Measurements from ENCODE around the gene DMAP1. TPM values are rescaled to one million over a fixed set of nuclear protein-coding genes. Genes with fewer than 3 reads are reported as not detected.

DMAP1 gene
- total and polyA plus RNA-seq, 4 donors = 26.5 to 41.1 (median 35.1) TPM

DNA sequence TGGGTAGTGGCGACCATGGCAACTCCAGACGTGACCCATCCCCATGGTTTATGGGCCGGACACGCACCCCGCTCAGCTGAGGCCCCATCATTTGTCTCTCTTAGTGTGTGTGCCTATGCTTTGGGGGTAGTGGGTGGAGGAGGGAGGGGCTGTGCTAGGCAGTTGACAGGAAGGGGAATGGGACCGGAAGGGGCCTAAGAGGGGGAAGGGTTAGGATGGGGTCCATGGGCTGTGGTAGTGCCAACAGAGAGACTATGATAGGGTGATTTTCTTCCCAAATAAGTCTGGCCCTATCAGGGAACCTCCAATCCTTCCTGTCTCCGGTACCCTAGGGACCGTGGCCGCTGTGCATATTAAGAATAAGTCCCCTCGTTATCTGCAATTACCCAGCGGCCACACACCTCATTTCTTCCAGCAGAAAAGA is 9.9 kb downstream of the DMAP1 start:
- Histone ChIP-seq H3K27ac (ENCODE audit: low read depth in 1 of 2, low read length in 1 of 2) (no peak overlapping the region), H3K9me3 (ENCODE audit: control insufficient read depth in 4 of 4, insufficient read depth in 3 of 4, low read length in 3 of 4) (no peaks in the 10 kb centered on the region), H3K4me1 (ENCODE audit: control insufficient read depth in 5 of 5, insufficient read depth in 5 of 5, low read length in 5 of 5) (no peaks in the 10 kb centered on the region), H3K9ac (ENCODE audit: insufficient read depth in 1 of 2, low read length in 2 of 2) (no peak overlapping the region), H3K36me3 (ENCODE audit: control insufficient read depth in 4 of 4, insufficient read depth in 4 of 4, low read length in 4 of 4) (peaks cover 10 to 39% (median 20%) of the 10 kb centered on the region in 4 donors), H3K4me3 (no peak overlapping the region), H3K27me3 (ENCODE audit: control insufficient read depth in 3 of 3, insufficient read depth in 3 of 3, low read length in 2 of 3) (no peaks in the 10 kb centered on the region)
- WGBS, 2 donors = 30 to 75% methylated on average over 11 of the region's 11 CpGs
- DNase-seq = no peak
- TF ChIP-seq CTCF (IDR thresholded peaks at IDR 0.05; ENCODE audit: control extremely low read depth, extremely low read depth) = no peak
- no peak for ATAC-seq (ENCODE audit: insufficient read depth, low FRiP score)

- Histone ChIP-seq H3K4me1 (ENCODE audit: control insufficient read depth in 5 of 5, insufficient read depth in 5 of 5, low read length in 5 of 5) (no peaks in the 10 kb centered on the region), H3K27me3 (ENCODE audit: control insufficient read depth in 3 of 3, insufficient read depth in 3 of 3, low read length in 2 of 3) (no peaks in the 10 kb centered on the region), H3K27ac (ENCODE audit: low read depth in 1 of 2, low read length in 1 of 2) (no peak overlapping the region), H3K9me3 (ENCODE audit: control insufficient read depth in 4 of 4, insufficient read depth in 3 of 4, low read length in 3 of 4) (no peaks in the 10 kb centered on the region), H3K4me3 (no peak overlapping the region), H3K9ac (ENCODE audit: insufficient read depth in 1 of 2, low read length in 2 of 2) (no peak overlapping the region), H3K36me3 (ENCODE audit: control insufficient read depth in 4 of 4, insufficient read depth in 4 of 4, low read length in 4 of 4) (peaks cover 2 to 15% (median 6%) of the 10 kb centered on the region in 4 donors)
- WGBS, 2 donors = 96 to 100% methylated on average over 2 of the region's 2 CpGs
- no peak for TF ChIP-seq CTCF (IDR thresholded peaks at IDR 0.05; ENCODE audit: control extremely low read depth, extremely low read depth)
- ATAC-seq (ENCODE audit: insufficient read depth, low FRiP score) (no peak), DNase-seq (no peak)
These were observed 12.5 kb downstream of the DMAP1 start for GRCh38 chr1:44225761-44226160.

GRCh38 chr1:44227211-44227610 is 13.9 kb downstream of the DMAP1 start:
- Histone ChIP-seq H3K4me1 (ENCODE audit: control insufficient read depth in 5 of 5, insufficient read depth in 5 of 5, low read length in 5 of 5) (no peaks in the 10 kb centered on the region), H3K9ac (ENCODE audit: insufficient read depth in 1 of 2, low read length in 2 of 2) (no peak overlapping the region), H3K27ac (ENCODE audit: low read depth in 1 of 2, low read length in 1 of 2) (no peak overlapping the region), H3K4me3 (no peak overlapping the region), H3K27me3 (ENCODE audit: control insufficient read depth in 3 of 3, insufficient read depth in 3 of 3, low read length in 2 of 3) (no peaks in the 10 kb centered on the region), H3K36me3 (ENCODE audit: control insufficient read depth in 4 of 4, insufficient read depth in 4 of 4, low read length in 4 of 4) (peaks cover 0 to 4% (median 0%) of the 10 kb centered on the region in 4 donors), H3K9me3 (ENCODE audit: control insufficient read depth in 4 of 4, insufficient read depth in 3 of 4, low read length in 3 of 4) (no peaks in the 10 kb centered on the region)
- DNase-seq = no peak
- 44 to 60% methylated on average over 1 of the region's 1 CpG for WGBS, 2 donors
- TF ChIP-seq CTCF (IDR thresholded peaks at IDR 0.05; ENCODE audit: control extremely low read depth, extremely low read depth) = no peak
- ATAC-seq (ENCODE audit: insufficient read depth, low FRiP score) = no peak

- no peak for TF ChIP-seq CTCF (IDR thresholded peaks at IDR 0.05; ENCODE audit: control extremely low read depth, extremely low read depth)
- ATAC-seq (ENCODE audit: insufficient read depth, low FRiP score) (no peak), DNase-seq (no peak)
- Histone ChIP-seq H3K9ac (ENCODE audit: insufficient read depth in 1 of 2, low read length in 2 of 2) (no peak overlapping the region), H3K4me3 (no peak overlapping the region), H3K9me3 (ENCODE audit: control insufficient read depth in 4 of 4, insufficient read depth in 3 of 4, low read length in 3 of 4) (no peaks in the 10 kb centered on the region), H3K36me3 (ENCODE audit: control insufficient read depth in 4 of 4, insufficient read depth in 4 of 4, low read length in 4 of 4) (peaks cover 0 to 4% (median 0%) of the 10 kb centered on the region in 4 donors), H3K27ac (ENCODE audit: low read depth in 1 of 2, low read length in 1 of 2) (no peak overlapping the region), H3K4me1 (ENCODE audit: control insufficient read depth in 5 of 5, insufficient read depth in 5 of 5, low read length in 5 of 5) (no peaks in the 10 kb centered on the region), H3K27me3 (ENCODE audit: control insufficient read depth in 3 of 3, insufficient read depth in 3 of 3, low read length in 2 of 3) (no peaks in the 10 kb centered on the region)
- 95 to 97% methylated on average over 13 of the region's 13 CpGs for WGBS, 2 donors
These were observed 14.9 kb downstream of the DMAP1 start for GRCh38 chr1:44228218-44228617.

Measured in lung (tissue), 12 donors.